ENCODE measurements around the gene PPP4R3A. TPM values are rescaled to one million over a fixed set of nuclear protein-coding genes. Genes with fewer than 3 reads are reported as not detected.
"Not testable (repeated sequence)": the region's sequence is repeated elsewhere in the genome, so short reads cannot be mapped to it uniquely, and the experiment has no call there.

Gene PPP4R3A
- total RNA-seq, 2 experiments from 2014 or later: 84.7 to 119 TPM

DNA sequence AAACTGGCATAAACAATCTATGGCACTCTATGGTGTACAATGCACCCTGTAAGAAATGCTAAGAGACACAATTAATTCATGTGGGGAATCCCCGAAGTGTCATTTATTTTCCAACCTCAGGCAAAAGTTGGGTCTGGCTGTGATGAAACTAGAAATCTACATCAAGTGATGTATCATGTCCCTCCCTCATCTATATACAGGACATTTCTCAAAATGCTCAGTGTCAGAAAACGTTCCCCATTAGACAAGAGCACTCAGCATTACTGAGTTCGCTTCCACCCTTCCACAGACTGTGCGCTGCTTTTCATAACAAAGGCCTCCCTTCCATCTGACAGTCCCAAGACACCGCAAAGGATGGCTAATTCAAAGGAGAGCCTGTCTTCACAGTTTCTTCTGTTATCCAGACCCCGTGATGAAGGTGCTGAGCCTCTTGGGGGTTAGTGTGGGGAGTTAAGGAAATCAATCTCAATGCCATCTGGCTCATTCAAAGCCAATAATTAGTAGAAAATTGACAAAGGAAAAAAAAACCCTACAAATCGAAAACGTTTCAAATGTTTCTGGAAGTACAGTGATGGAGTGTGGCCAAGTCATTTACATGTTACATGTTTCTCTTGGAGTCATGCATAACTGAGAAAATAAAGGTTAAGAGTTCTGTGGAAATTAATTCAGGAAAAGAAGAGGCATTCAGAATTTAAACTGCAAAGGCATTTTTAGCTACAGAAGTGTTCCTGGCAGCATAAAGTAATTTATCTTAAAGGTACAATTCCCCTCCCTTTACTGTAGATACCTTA is 100.0 kb downstream of the PPP4R3A start:
- Histone ChIP-seq H3K4me2 (ENCODE audit: low read length) (peak overlapping the region; percentile 99), H3K9me2 (ENCODE audit: insufficient read depth, low read length) (no peaks in the 10 kb centered on the region), H3K79me2 (ENCODE audit: insufficient read depth, low read depth, low read length) (peaks cover 100% of the 10 kb centered on the region), H3K4me3 (ENCODE audit: low read depth, low read length, poor library complexity, severe bottlenecking) (peak overlapping the region; percentile 89), H4K20me1 (ENCODE audit: insufficient read depth, low read length) (peaks cover 63% of the 10 kb centered on the region), H3K9me3 (ENCODE audit: low read length) (no peaks in the 10 kb centered on the region), H2AFZ (ENCODE audit: low read length) (no peak overlapping the region), H3K27ac (ENCODE audit: low read depth, low read length, poor library complexity, severe bottlenecking) (peak overlapping the region; percentile 50), H3K4me1 (ENCODE audit: insufficient read depth, low read length, poor library complexity, severe bottlenecking) (peaks cover 96% of the 10 kb centered on the region), H3K36me3 (ENCODE audit: insufficient read depth, low read length) (peaks cover 100% of the 10 kb centered on the region)
- no peak for TF ChIP-seq EZH2phosphoT487 (IDR thresholded peaks at IDR 0.05; ENCODE audit: borderline replicate concordance, low read depth, low read length)
- TF ChIP-seq, protein P1, sequence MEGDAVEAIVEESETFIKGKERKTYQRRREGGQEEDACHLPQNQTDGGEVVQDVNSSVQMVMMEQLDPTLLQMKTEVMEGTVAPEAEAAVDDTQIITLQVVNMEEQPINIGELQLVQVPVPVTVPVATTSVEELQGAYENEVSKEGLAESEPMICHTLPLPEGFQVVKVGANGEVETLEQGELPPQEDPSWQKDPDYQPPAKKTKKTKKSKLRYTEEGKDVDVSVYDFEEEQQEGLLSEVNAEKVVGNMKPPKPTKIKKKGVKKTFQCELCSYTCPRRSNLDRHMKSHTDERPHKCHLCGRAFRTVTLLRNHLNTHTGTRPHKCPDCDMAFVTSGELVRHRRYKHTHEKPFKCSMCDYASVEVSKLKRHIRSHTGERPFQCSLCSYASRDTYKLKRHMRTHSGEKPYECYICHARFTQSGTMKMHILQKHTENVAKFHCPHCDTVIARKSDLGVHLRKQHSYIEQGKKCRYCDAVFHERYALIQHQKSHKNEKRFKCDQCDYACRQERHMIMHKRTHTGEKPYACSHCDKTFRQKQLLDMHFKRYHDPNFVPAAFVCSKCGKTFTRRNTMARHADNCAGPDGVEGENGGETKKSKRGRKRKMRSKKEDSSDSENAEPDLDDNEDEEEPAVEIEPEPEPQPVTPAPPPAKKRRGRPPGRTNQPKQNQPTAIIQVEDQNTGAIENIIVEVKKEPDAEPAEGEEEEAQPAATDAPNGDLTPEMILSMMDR (conservative IDR thresholded peaks at IDR 0.05; ENCODE audit: low read length): no peak
- intact Hi-C loops (cut with micrococcal nuclease; ENCODE audit: unreplicated experiment): no loop called here
- no TSS peak for BruUV-seq (replicated peaks)
- POLR2A ChIA-PET: interaction anchor here (0.7 to 12.4 kb wide), 4 partner anchors 9 to 99 kb away, joined by 3 to 196 read pairs (median 54); no protein-coding TSS in a partner anchor
- CTCF ChIA-PET (ENCODE audit: unreplicated experiment): interaction anchor here (1.1 kb wide), 1 partner anchor 13 kb away, joined by 5 read pairs; no protein-coding TSS in a partner anchor
- DNase-seq (ENCODE audit: low spot score): no peak

DNA sequence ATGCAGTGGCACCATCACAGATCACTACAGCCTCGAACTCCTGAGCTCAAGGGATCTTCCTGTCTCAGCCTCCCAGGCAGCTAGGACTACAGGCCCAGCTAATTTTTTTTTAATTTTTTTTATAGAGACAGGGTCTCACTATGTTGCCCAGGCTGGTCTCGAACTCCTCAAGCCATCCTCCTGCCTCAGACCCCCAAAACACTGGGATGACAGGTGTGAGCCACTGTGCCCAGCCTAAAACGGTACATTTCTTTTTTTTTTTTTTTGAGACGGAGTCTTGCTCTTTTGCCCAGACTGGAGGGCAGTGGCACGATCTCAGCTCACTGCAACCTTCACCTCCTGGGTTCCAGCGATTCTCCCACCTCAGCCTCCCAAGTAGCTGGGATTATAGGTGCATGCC is 100.9 kb downstream of the PPP4R3A start:
- BruUV-seq (replicated peaks); DNase-seq (ENCODE audit: low spot score); H3K4me3 ChIP-seq (ENCODE audit: low read depth, low read length, poor library complexity, severe bottlenecking); H3K9me2 ChIP-seq (ENCODE audit: insufficient read depth, low read length); intact Hi-C loops (cut with micrococcal nuclease; ENCODE audit: unreplicated experiment); H2AFZ ChIP-seq (ENCODE audit: low read length); H3K27ac ChIP-seq (ENCODE audit: low read depth, low read length, poor library complexity, severe bottlenecking); H3K9me3 ChIP-seq (ENCODE audit: low read length); CTCF ChIA-PET (ENCODE audit: unreplicated experiment): not testable (repeated sequence)
- peaks cover 59% of the 10 kb centered on the region for H4K20me1 ChIP-seq (ENCODE audit: insufficient read depth, low read length)
- POLR2A ChIA-PET: interaction anchor here (0.6 to 1.4 kb wide), 4 partner anchors 11 to 52 kb away, joined by 3 to 5 read pairs (median 3); no protein-coding TSS in a partner anchor
- peaks cover 100% of the 10 kb centered on the region for H3K79me2 ChIP-seq (ENCODE audit: insufficient read depth, low read depth, low read length)
- peak overlapping the region; percentile 2; the same call in 1 of the 2 replicates for H3K4me2 ChIP-seq (ENCODE audit: low read length)
- H3K36me3 ChIP-seq (ENCODE audit: insufficient read depth, low read length): peaks cover 98% of the 10 kb centered on the region
- H3K4me1 ChIP-seq (ENCODE audit: insufficient read depth, low read length, poor library complexity, severe bottlenecking): peaks cover 100% of the 10 kb centered on the region

Small RNA genes lying within 50 kb of the gene (small RNA-seq; reads per million reads assigned to genes)
- gene AL133373.1: not detected

Other genes with a start within 250 kb of the PPP4R3A start
- 89.3 and 137 TPM in 2 replicates for gene CCDC88C, start 92.5 kb downstream of the PPP4R3A start, total RNA-seq (2014; rRNA removed; shearing (Covaris generic))
- gene CCDC88C, start 92.5 kb downstream of the PPP4R3A start, total RNA-seq (2022): 253 and 262 TPM in 2 replicates
- gene CATSPERB, start 221.8 kb upstream of the PPP4R3A start, total RNA-seq (2014; rRNA removed; shearing (Covaris generic)): not detected in 2 replicates
- not detected in 2 replicates for gene CATSPERB, start 221.8 kb upstream of the PPP4R3A start, total RNA-seq (2022)

Measured in OCI-LY7 (cell line).